GM19043 (cell line): ENCODE data around the gene NXPH4.

Source experiments
- ATAC-seq: cut with Tn5 transposase; IDR thresholded peaks from one replicate; pipeline ENCODE4 v1.9.1; 2021; ENCODE audit warnings: low read depth; ENCODE audit not compliant: unreplicated experiment

The NXPH4 gene

DNA sequence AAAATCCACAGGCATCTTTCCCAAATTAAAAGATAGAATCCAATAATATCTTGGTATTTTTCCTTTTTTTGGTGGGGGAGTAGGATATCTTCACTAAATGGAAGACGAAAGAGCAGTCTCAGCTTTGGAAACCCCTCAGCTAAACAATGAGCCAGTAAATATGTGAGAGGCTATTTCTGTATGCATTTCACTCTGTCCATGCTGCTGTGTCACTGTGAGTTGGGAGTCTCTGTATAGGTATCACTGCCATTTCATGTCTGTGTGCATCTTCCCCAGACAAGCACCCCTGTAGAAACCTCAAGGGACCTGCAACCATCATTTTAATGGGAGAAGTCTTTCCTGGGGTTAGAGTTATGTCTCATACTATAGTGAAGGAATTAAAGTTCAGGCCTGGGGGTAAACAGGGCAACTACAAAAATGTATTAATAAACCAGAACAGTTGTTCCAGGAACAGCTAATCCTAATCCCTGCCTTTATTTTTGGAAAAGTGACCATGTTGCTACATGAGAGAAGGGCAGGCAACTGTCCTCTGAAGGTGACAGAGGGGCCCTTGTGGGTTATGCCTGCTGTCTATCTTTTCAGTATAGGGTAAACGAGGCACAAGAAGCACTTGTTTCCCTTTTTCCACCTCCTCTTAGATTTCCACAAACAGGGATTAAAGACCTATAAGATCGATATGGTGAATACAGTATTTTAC is 45.7 kb downstream of the NXPH4 start:
- ATAC-seq: no peak

- ATAC-seq: no peak
These were observed 46.5 kb downstream of the NXPH4 start for GRCh38 chr12:57263096-57263495.

- ATAC-seq: no peak
These were observed 50.1 kb downstream of the NXPH4 start for GRCh38 chr12:57266681-57267080.

GRCh38 chr12:57268264-57268663 is 51.7 kb downstream of the NXPH4 start:
- ATAC-seq: no peak

GRCh38 chr12:57270966-57271470 is 54.4 kb downstream of the NXPH4 start:
- no peak for ATAC-seq

- ATAC-seq: no peak
These were observed 56.0 kb downstream of the NXPH4 start for GRCh38 chr12:57272337-57273151.

GRCh38 chr12:57273516-57273915 is 56.9 kb downstream of the NXPH4 start:
- ATAC-seq: no peak
